ENCODE results near the gene DLG1.

The DLG1 gene

DNA sequence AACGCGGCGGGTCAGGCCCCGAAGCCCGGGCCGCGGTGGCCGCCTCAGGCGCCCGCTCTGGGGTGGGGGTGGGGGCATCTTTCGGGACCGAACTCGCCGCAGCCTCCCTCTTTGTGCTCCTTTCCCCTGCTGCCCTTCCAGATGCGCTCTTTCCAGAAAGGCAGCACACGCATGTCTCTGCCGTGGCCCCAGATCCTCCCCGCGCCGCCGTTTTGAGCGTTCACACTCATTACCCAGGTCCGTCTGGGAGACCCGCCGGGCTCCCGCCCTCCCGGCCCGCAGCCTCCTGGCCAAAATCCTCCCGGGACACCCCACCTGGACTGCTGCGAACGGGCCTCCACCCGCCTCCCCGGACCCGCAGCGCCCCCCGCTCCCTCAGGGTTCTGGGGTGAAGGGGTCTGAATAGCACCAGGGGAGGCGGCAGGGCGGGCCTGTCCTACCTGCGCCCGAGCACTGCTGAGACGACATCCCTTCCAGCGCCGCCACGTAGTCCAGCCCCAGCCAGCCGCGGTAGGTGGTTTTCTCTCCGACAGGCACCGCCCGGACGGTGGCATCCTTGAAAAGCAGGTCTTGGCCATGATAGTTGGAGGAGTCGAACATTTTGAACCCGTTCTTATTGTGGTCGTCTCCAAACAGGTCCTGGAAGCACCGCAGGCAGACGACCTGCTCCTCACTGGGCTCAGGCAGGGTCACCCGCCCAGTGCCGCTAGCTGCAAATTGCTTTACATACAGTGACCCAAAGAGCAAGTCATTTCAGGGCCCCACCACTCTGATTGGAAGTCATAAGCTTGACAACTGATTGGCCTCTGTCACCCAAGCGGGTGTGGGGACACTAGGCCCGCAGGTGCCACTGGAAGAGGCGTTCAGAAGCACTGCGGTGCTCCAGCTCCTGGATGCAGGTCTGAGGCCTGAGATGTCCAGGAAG lies 294.7 kb downstream of the DLG1 start:
- Histone ChIP-seq H3K27me3 (replicated peaks; ENCODE audit: control insufficient read depth, insufficient read depth, low read length) (no peaks in the 10 kb centered on the region), H3K36me3 (ENCODE audit: control insufficient read depth, insufficient read depth, low read length) (no peaks in the 10 kb centered on the region), H3K4me3 (replicated peaks; ENCODE audit: low read depth, low read length) (peak overlapping the region; percentile 61)
- peak; percentile 8 for TF ChIP-seq CTCF (IDR thresholded peaks at IDR 0.05; ENCODE audit: insufficient read depth, low read length, poor library complexity, severe bottlenecking)
- DNase-seq (ENCODE audit: extremely low read depth, insufficient read length) = no peak

DNA sequence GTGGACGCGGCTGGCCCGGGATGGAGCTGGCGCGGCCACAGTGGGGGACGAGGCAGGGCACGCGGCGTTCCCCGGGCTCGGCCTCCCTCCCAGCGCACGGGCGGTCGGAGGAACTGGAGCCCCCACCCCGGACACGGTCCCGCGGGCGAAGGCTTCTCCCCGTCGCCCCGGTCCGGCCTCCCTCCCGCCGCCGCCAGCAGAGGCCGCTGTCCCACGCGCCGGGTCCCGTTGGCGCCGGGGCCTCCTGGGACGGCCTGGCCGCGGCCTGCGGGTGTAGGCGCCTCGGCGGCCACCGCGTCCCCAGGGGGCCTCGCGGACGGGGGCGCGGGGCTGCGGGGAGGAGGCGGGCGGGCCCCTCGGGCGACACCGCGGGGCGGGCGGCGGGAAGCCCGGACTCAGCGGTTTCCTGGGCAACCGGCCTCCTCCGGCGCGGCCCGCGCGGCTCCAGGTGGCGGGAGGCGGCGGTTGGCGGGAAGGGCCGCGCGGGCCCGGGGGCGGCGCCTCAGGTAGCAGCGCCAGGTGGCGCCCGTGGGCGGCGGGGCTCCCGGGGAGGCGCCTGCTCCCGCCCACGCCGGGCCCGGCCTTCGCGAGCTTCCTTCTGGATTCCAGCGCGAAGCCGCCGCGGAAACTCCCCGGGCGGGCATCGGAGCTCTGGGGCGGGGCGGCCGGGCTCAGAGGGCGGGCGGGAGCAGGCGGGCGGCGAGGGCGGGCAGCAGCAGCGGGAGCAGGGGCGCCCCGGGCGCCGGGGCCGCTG lies 295.5 kb downstream of the DLG1 start:
- peak; percentile 31 for TF ChIP-seq CTCF (IDR thresholded peaks at IDR 0.05; ENCODE audit: insufficient read depth, low read length, poor library complexity, severe bottlenecking)
- peak; percentile 89 for DNase-seq (ENCODE audit: extremely low read depth, insufficient read length)
- Histone ChIP-seq H3K27me3 (replicated peaks; ENCODE audit: control insufficient read depth, insufficient read depth, low read length) (no peaks in the 10 kb centered on the region), H3K36me3 (ENCODE audit: control insufficient read depth, insufficient read depth, low read length) (no peaks in the 10 kb centered on the region), H3K4me3 (replicated peaks; ENCODE audit: low read depth, low read length) (peak overlapping the region; percentile 61)

GRCh38 chr3:197001972-197002700 lies 296.3 kb downstream of the DLG1 start:
- Histone ChIP-seq H3K27me3 (replicated peaks; ENCODE audit: control insufficient read depth, insufficient read depth, low read length) (no peaks in the 10 kb centered on the region), H3K4me3 (replicated peaks; ENCODE audit: low read depth, low read length) (peak overlapping the region; percentile 61), H3K36me3 (ENCODE audit: control insufficient read depth, insufficient read depth, low read length) (no peaks in the 10 kb centered on the region)
- no peak for DNase-seq (ENCODE audit: extremely low read depth, insufficient read length)
- no peak for TF ChIP-seq CTCF (IDR thresholded peaks at IDR 0.05; ENCODE audit: insufficient read depth, low read length, poor library complexity, severe bottlenecking)

GRCh38 chr3:197001106-197001971 lies 297.1 kb downstream of the DLG1 start:
- H3K36me3 ChIP-seq (ENCODE audit: control insufficient read depth, insufficient read depth, low read length) = no peaks in the 10 kb centered on the region
- no peaks in the 10 kb centered on the region for H3K27me3 ChIP-seq (replicated peaks; ENCODE audit: control insufficient read depth, insufficient read depth, low read length)
- no peak for TF ChIP-seq CTCF (IDR thresholded peaks at IDR 0.05; ENCODE audit: insufficient read depth, low read length, poor library complexity, severe bottlenecking)
- no peak for DNase-seq (ENCODE audit: extremely low read depth, insufficient read length)
- H3K4me3 ChIP-seq (replicated peaks; ENCODE audit: low read depth, low read length) = no peak overlapping the region

- no peak for TF ChIP-seq CTCF (IDR thresholded peaks at IDR 0.05; ENCODE audit: insufficient read depth, low read length, poor library complexity, severe bottlenecking)
- Histone ChIP-seq H3K27me3 (replicated peaks; ENCODE audit: control insufficient read depth, insufficient read depth, low read length) (no peaks in the 10 kb centered on the region), H3K36me3 (ENCODE audit: control insufficient read depth, insufficient read depth, low read length) (no peaks in the 10 kb centered on the region), H3K4me3 (replicated peaks; ENCODE audit: low read depth, low read length) (no peak overlapping the region)
- DNase-seq (ENCODE audit: extremely low read depth, insufficient read length) = no peak
Observed at GRCh38 chr3:197000211-197000610, 298.2 kb downstream of the DLG1 start.

All from GM06990 (cell line).